Suppressor macrophage (primary cell): Measurements from ENCODE around the gene PTPRJ.
A peak's percentile ranks its signal among the peaks of the same experiment; 100 is the strongest.

Source experiments
- DNase-seq, 4 experiments: peaks; one replicate each; pipeline ENCODE4 v3.0.0-alpha.2; 2020 to 2022

Gene PTPRJ

DNA sequence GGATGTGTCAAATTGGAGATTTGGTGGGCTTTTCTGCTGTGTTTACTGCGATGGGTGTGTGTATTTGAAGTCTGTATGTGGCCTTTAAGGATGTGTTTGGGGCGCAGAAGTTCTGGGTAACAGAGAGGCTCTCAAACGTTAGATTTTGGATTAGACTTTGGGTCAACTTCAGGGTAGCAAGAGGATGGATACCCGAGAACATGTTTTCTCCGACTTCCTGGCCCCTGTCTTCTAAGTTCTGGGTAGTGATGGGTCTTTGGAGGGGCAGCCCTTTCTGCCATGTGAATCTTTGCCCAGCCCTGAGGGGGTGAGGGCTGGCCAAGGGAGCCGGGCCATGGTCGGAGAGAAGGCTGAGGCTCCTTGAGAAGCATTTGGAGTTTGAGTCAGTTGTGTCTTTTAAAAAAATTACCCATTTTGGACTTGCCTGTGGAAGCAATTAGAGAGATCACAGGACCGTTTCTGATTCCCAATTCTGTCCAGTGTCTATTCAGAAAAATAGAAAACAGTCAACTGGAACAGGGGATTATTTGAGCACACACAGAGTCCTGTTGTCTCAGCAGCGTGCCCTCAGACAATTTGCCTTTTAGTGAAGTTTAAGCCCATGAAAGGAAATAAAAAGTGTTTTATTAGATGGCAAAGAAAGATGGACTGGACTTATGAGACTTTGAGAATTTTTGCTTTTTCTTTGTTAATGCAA lies 114.4 kb downstream of the PTPRJ start:
- no peak for DNase-seq

DNA sequence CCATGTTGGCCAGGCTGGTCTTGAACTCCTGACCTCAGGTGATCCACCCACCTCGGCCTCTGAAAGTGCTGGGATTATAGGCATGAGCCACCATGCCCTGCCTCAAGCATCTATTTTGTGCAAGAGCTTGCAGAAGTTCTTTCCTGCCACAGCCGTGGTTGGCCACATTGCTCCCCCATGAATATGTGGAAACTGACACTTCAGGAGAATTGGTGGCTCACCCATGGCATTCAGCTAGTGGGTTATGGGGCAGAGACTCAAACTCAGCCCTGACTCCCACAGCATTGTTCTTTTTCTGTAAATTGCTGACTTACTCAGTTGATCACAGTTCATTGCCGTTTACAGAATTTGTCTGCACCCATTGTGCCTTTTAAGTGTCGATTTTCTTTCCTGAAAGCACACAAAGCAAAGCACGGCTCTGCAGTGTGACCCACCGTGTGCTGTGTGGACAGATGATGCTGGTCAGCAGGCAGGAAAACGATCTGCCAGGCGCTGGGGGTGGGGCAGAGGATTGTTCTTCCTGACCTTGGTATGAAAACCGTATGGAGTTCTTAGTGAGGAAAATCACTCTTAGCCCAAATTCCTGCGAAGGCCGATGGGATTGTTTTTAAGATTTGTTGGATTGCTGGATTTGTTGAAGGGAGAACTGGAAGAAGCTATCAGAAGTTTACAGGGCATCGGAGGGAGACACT lies 115.6 kb downstream of the PTPRJ start:
- DNase-seq = peak in 1 of 4 experiments; percentile 12

DNA sequence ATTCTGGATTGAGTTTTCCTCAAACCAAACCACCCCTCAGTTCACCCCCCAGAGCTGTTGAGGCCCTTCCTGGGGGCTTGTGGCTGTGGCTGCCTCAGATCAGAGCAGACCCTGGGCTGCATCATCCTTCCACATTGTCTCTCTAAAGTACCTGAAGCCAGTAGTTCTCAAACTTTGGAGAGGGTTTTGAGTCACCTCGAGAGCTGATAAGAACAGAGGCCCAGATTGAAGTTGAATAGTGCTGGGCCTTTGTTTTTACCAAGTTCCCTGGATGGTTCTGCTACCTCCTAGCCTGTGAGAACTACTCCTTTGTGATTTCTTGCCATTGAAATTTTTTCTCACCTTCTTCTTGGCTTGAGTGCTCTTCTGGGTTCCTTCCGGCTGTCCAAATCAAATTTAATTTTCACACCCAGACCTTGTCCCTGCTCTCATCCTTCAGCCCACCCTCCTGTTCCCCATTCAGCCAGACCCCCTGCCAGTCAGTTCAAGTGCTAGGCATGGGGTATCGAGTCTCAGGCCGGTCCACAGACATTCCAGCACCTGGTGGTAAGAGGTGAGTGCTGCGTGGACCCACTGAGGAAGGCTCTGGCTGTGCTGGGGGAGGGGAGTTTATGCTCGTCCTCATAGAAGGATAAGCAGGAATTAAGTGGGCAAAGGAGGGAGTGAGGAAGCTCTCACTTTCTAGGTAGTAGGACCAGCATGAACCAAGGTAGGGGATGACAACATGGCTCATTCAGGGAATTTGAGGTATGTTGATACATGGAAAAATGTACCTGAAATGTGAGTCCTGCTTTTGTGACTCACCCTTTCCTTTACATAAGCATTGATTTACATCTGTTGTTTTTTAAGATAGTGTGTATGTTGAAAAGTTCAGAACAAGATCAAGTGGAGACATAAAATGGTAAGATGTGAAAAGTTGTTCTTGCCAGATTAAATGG lies 116.5 kb downstream of the PTPRJ start:
- no peak for DNase-seq

DNA sequence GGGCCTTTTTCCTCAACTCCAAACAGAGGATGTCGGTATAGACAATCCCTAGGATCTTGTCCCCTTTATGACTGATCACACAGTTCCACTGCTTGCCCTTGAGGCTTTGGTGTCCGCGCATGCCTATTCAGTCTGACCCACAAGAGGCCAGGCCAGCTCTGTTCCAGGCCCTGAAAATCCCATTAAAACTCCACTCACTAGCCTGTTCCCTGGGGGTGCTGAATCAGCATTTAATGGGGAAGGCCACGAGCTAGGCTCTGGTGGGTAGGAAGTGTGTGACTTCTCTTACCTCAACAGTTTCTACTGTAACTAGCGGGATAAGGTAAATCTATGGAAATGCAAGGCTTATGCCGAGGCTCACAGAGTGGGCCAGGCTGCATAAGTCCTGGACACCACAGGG lies 117.7 kb downstream of the PTPRJ start:
- no peak for DNase-seq

DNA sequence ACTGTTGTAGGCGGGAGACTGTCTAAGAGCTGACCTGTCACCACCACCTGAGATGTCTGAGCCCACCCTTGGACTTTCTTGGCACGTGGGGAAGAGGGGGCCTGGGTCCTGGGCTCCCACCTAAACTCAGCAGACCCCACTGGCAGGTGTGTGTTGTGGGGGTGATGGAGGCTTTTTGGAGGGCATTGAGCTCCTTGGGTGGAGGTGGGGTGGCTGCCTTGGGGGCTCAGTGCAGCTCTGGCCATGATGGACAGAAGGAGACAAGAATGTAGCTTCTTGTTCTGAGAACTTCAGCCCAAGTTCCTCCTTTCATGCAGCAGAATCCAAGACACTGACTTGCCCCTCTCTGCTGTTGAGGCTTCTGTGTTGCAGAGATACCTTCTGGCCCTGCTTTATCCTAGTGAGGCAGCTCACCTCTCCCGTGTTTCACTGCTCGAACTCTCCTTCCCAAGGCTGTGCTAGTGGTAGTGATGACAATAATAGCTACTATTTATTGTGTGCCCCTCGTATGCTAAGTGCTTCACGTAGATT lies 119.6 kb downstream of the PTPRJ start:
- DNase-seq = peak in 1 of 4 experiments; percentile 11

DNA sequence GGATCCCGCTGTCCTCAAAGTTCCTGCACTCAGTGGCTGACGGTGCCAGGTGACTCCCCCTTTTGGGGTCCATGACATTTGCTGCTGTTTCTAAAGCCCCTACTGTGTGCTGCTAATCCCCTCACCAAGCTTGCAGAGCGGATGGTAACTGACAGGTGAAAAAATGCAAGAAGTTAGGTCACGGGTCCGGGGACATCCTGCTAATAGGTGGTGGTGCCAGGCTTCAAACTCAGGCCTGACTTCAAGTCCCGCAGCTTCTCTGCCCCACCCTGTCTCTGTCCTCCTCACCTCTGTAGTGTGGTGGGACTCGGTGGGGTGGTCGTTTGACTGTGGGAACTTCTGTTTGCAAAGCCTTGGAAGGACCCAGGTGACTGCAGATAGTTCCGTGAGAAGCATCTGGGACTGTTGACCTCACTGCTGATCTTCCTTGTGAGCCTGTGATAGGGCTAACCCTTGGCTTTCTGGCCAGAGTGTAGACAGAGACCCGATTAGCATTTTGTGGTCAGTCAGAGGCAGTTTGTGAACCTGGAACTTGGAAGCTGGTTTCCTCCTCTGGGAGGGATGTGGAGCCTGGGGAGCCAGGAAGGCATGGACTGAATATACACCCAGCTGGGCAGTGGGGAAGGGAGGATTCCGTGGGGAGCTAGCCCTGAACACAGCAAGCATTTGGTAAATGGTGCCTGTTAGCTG lies 120.8 kb downstream of the PTPRJ start:
- no peak for DNase-seq

DNA sequence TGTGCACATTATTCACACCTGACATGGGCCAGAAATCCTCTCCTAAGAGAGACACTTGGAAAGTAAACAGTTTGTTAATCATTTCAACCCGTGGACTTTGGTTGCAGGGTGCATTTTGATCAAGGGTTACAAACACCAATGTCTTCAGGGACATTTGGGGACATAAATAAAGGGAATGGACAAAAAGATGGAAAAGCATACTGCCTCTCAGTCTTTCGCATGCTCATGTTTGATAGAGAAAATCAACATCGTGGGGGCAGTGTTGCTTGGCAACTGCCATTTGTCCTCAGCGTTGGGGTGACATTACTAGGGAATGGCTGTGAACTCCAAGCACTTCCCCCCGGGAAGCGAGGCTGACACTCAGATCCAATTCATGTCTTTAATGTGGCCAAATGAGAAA lies 121.6 kb downstream of the PTPRJ start:
- no peak for DNase-seq

DNA sequence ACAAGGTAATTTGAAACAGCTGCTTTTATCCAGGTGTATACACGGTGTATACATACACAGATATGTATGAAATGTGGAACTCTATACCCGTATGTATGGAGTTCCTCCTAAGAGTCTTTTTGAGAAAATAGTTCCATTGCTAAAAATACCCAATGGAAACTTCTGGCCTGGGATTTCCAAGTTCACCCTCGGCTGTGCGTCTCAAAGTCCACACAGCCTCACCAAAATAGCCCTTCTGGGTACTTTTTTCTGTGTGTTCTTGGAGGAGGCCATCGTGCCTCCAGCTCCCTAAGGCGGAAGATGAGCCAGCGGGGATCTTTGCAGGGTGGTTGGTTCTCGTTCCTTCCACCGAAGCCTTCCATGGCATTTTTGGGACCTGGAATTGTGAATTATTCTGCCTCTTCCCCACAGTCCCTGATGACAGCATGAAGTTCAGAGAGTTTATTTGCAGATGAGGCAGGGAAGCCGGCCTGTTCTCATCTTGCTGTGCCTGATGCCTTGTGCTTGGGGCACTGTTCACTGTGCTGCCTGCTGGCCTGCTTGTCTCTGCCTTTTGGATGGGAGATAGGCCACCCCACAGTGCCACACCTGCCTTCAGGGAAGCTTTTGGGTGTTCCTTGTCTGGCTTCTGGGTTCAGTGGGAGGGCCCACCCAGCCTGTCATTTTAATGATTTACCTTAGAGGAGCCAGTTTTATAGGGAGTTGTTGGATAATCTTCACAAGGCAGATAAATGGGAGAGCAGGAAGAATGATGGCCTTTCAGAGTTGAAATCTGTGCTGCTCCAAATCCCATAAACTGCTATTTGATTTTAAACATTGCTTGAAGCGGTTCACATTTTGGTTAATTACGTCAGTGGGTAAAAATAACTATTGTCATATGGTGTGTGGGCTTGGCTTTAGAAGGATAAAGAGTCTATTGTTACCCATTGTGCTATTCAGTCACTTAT lies 123.5 kb downstream of the PTPRJ start:
- DNase-seq = peak in 2 of 4 experiments; percentile 23 to 36

DNA sequence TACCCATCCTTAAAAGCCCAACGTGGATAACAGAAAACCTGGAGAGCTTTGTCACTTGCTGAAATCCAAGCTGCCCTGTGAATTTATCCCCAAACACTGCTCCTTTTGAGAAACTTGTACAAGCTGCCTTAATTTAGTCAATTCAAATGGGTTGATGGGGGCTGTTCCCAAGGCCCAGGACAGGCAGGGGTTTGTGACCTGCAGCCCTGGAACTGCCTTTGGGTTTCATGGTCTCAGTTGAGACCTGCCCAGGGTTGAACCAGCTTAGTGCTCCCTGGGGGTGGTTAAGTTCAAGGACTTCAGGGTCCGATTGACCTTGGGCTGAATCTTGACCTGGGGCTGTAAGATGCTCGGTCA lies 124.2 kb downstream of the PTPRJ start:
- no peak for DNase-seq

DNA sequence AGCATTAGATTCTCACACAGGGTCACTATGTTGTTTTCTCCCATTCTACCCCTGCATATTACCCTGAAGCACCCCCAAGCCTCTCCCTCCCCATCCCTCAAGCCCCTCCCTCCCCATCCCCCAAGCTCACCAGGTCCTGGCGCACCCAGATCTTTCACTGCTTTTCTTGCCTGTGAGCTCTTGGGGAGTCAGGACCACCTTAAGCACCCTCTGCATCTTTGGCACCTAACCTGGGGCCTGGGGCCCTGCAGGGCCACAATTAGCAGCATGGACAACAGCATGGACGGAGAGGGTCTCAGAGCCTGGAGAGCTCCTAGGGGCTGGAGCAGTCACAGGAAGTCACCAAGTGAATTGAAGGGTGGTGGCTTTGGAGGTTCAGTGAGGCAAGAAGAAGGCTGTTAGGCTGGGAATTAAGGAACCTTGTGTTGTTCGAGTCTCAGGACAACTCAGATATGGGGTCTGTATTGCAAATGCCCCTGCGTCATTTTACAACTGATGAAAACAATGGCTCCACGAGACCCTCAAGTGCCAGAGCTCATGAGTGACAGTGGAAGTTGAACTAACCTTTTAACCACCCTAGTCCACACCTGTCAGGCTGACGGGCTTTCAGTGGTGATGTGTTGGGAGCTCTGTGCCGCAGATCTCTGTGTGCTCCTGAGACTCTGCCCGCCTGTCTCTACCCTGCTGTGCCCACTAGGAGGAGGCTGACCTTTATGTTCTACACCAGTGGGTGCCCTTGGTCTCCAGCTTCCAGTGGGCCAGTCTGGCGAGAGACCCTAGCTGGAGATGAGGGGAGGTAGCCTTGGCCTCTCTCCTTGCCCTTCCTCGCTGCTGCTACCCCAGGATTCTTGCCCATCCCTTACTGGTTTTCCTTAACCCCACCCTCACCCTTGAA lies 125.0 kb downstream of the PTPRJ start:
- DNase-seq = no peak

DNA sequence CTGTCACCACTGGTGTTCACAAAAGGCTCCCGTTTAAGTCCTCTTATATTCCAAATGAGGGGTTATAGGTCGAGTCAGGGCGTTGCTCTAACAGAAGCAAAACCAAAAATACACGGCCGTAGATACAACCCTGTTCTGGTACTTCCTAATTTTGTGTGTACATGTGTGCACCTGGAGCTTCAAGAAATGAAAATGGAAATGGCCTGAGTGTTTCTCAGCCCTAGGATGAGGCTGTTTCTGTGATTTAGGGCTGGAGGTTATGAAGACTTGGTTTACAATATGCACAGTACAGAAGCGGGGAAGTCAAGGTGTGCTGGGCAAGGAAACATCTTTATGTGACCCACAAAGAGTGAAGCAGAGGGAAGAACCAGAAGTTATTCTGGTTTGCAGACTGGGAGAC lies 125.8 kb downstream of the PTPRJ start:
- DNase-seq = no peak

DNA sequence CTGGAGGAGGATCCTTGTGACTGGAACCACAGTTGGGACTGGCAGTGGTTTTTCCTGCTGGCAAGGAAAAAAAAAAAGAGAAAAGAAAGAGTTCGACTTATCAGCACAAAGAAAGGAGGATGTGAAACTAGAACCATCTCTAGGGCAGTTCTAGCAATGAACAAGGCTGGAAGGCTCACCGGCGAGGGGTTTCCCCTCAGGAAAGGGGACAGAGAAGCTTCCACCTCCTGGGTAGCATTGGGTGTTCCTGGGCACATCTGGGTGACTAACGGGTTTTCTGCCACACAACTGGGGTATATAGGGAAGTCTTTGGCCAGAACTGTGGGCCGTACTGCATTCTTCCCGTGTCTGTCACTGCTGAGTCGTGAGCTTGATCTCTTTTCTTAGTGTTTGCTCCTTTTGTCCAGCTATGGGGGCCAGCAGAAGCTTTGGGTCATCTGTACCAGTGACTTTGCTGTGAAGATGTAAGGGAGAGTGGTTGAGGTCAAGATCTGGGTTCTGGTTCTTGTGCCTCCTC lies 126.9 kb downstream of the PTPRJ start:
- peak; percentile 73 to 87 (median 80) for DNase-seq

DNA sequence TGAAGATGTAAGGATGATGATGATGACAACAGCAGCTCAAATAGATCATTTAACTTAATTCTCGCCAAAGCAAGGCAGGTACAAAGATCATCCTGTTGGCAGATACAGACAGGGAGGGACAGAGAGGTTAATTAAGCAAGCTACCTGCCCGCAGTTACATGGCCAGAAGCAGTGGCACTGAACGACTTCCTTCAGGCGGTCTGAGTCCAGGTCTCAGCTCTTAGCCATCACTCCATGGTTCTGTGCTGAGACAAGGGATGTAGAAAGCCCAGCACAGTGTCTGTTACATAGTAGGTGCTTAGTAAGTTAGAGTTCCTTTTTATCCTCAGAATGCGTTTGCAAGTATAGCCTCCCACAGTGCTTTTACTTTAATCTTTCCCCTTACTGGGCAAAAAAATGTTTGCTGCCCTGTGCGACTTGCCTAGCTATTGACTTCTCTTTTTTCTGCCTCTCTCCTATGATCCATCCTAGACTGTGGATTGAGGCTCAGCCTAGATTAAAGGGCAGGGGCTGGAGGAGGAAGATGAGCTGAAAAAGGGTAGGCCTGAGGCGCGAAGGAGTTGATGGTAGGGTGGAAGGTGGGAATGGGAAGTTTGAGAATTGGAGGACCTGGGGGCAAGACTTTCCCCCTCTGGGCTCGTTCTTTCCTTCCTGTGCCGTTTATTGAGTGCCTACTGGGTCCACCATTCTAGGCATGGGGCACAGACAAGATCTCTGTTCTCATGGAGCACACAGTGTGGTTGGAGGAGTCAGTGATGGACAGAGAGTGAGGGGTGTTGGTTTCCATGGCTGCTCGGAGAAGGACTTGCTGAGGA lies 128.1 kb downstream of the PTPRJ start:
- peak; percentile 58 to 86 (median 74) for DNase-seq

DNA sequence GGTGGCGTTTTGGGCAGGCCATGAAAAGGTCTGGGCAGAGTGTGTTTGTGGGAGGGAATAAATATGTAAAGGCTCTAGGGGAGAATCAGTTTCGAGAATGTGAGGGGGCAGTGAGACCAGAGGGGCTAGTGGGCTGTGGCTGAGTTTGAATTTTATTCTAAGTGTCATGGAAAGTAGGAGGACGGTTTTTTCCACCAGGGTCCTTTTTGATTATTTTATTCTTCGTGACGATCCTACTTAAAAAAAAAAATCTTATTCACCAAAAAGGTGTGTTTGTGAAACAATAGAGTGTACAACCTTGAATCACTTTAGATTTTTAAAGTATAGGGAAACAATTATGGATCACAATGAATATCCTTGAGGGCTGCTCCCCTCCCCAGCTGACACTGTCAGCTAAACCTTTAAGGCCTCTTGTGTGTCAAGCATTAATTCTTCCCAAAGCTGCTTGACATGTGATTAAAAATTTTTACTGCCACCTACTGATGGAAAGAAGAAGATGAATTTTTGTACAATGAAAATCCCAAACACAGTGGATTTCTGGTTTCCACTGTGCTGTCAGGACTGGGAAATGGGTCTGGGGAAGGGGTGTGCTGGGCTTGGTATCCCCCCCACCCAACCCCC lies 128.8 kb downstream of the PTPRJ start:
- peak; percentile 33 to 75 (median 52) for DNase-seq

DNA sequence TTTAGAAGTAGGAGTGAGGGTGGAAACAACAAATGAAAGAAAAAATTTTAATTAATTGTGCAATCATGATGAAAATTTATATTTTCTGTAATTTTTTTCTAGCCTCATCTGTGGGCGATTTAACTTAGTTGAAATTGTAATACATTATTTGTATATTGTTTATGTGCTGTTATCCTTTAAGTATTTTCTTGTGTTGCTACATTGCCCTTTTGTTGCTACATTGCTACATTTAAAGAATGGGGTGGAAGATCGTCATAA lies 130.1 kb downstream of the PTPRJ start:
- no peak for DNase-seq

DNA sequence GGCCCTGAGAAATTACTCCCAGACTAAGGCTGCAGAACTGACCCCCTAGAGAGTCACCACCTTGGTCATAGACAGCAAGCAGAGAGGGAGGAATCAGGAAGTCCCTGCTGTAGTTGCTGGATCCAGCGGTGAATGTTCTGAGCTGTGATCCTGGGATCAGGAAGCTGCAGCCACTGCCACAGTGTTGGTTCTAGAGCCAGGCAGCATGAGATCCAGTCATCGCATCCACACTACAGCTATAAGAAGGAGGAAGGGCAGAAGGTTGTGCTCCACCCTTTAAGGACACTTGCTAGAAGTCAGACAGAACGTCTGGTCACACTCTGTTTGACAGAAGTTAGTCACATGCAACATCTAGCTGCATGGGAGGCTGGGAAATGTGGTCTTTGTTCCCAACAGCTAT lies 131.5 kb downstream of the PTPRJ start:
- peak; percentile 77 to 87 (median 80) for DNase-seq

DNA sequence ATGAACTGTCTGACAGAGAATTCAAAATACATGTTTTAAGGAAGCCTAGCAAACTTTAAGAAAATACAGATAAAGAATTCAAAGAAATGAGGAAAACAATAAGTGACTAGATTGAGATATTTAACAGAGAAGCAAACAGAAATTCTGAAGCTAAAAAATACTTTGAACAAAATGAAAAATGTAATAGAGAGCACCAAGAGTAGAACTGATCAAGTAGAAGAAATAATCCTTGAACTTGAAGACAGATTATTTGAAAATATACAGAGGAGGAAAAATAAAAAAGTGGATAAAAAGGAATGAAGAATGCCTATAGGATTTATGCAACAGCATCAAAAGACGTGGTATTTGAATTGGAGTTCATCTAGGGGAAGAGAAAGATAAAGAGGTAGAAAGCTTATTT lies 134.4 kb downstream of the PTPRJ start:
- DNase-seq = no peak

DNA sequence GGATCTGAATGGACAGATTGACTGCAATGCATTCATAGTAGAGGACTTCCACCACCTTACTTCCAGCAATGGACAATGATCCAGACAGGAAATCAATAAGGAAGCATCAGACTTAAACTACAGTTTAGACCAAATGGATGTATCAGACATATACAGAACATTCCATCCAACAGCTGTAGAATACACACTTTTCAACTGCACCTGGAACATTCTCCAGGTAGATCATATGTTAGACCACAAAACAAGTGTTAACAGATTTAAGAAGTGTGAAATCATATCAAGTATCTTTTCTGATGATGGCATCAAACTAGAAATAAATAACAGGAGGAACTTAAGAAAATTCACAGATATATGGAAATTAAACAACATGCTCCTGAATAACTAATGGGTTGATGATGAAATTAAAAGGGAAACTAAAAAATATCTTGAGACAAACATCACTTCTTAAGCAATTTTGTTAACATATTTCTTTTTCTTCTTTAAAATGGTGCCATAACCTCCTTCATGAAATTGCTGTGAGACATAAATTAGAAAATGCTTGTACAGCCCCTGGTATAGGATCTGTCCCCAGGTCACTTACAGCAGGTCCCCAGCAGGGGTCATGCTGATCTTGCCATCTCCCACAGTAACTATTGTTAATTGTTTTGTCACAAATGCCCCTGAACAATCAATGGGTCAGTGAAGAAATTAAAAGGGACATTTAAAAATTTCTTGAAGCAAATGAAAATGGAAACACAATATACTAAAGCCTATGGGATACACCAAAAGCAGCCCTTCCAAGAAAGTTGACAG lies 136.3 kb downstream of the PTPRJ start:
- peak in 2 of 4 experiments; percentile 29 to 37 for DNase-seq
